Measurements from ENCODE around the gene ADGRV1. TPM values are rescaled to one million over a fixed set of nuclear protein-coding genes. Genes with fewer than 3 reads are reported as not detected.
A peak's percentile ranks its signal among the peaks of the same experiment; 100 is the strongest.
"Not testable (repeated sequence)": the region's sequence is repeated elsewhere in the genome, so short reads cannot be mapped to it uniquely, and the experiment has no call there.

The ADGRV1 gene
- total RNA-seq, 1 donor from 2014 or later: not detected

- H3K27ac ChIP-seq (replicated peaks): no peak overlapping the region
- TF ChIP-seq CTCF (IDR thresholded peaks at IDR 0.05; ENCODE audit: borderline replicate concordance): no peak
- H3K4me3 ChIP-seq: no peak overlapping the region
- intact Hi-C loops (cut with micrococcal nuclease): no loop called here
- no peaks in the 10 kb centered on the region for H3K9me3 ChIP-seq (replicated peaks)
- H3K36me3 ChIP-seq: no peaks in the 10 kb centered on the region
- peaks cover 8% of the 10 kb centered on the region for H3K4me1 ChIP-seq
- no peaks in the 10 kb centered on the region for H3K27me3 ChIP-seq (ENCODE audit: low read depth)
- no peak for DNase-seq
Measured at GRCh38 chr5:90921418-90921973, 362.9 kb downstream of the ADGRV1 start.

GRCh38 chr5:90924222-90924621 lies 365.6 kb downstream of the ADGRV1 start:
- H3K27ac ChIP-seq (replicated peaks); H3K4me3 ChIP-seq; DNase-seq; H3K27me3 ChIP-seq (ENCODE audit: low read depth); intact Hi-C loops (cut with micrococcal nuclease); H3K36me3 ChIP-seq; H3K9me3 ChIP-seq (replicated peaks); H3K4me1 ChIP-seq: not testable (repeated sequence)

GRCh38 chr5:90929013-90929839 lies 370.6 kb downstream of the ADGRV1 start:
- H3K27me3 ChIP-seq (ENCODE audit: low read depth); intact Hi-C loops (cut with micrococcal nuclease); H3K4me3 ChIP-seq; H3K4me1 ChIP-seq; DNase-seq; H3K9me3 ChIP-seq (replicated peaks); H3K36me3 ChIP-seq; H3K27ac ChIP-seq (replicated peaks): not testable (repeated sequence)

GRCh38 chr5:90930062-90930461 lies 371.5 kb downstream of the ADGRV1 start:
- no peak for DNase-seq
- no peak overlapping the region for H3K27ac ChIP-seq (replicated peaks)
- H3K4me1 ChIP-seq: peaks cover 10% of the 10 kb centered on the region
- no peaks in the 10 kb centered on the region for H3K36me3 ChIP-seq
- no peaks in the 10 kb centered on the region for H3K27me3 ChIP-seq (ENCODE audit: low read depth)
- H3K9me3 ChIP-seq (replicated peaks): peaks cover 5% of the 10 kb centered on the region
- no peak overlapping the region for H3K4me3 ChIP-seq
- no peak for TF ChIP-seq CTCF (IDR thresholded peaks at IDR 0.05; ENCODE audit: borderline replicate concordance)
- intact Hi-C loops (cut with micrococcal nuclease): loop anchor here (10.0 kb wide), 3 partner anchors 165 to 485 kb away; partner anchors contain the start of gene ARRDC3

GRCh38 chr5:90930756-90931431 lies 372.3 kb downstream of the ADGRV1 start:
- H3K4me3 ChIP-seq: no peak overlapping the region
- peaks cover 10% of the 10 kb centered on the region for H3K4me1 ChIP-seq
- no peaks in the 10 kb centered on the region for H3K27me3 ChIP-seq (ENCODE audit: low read depth)
- no peak for TF ChIP-seq CTCF (IDR thresholded peaks at IDR 0.05; ENCODE audit: borderline replicate concordance)
- no peak for DNase-seq
- H3K27ac ChIP-seq (replicated peaks): no peak overlapping the region
- H3K36me3 ChIP-seq: no peaks in the 10 kb centered on the region
- intact Hi-C loops (cut with micrococcal nuclease): loop anchor here (10.0 kb wide), 3 partner anchors 164 to 484 kb away; partner anchors contain the start of gene ARRDC3
- H3K9me3 ChIP-seq (replicated peaks): peaks cover 5% of the 10 kb centered on the region

- Histone ChIP-seq H3K4me1 (peaks cover 10% of the 10 kb centered on the region), H3K27ac (replicated peaks) (no peak overlapping the region), H3K27me3 (ENCODE audit: low read depth) (no peaks in the 10 kb centered on the region), H3K4me3 (no peak overlapping the region), H3K36me3 (no peaks in the 10 kb centered on the region), H3K9me3 (replicated peaks) (peaks cover 5% of the 10 kb centered on the region)
- no peak for DNase-seq
- peak; percentile 85 for TF ChIP-seq CTCF (IDR thresholded peaks at IDR 0.05; ENCODE audit: borderline replicate concordance)
- intact Hi-C loops (cut with micrococcal nuclease): loop anchor here (10.0 kb wide), 3 partner anchors 163 to 483 kb away; partner anchors contain the start of gene ARRDC3
Measured at GRCh38 chr5:90932052-90932699, 373.6 kb downstream of the ADGRV1 start.

All from left ventricle myocardium inferior (tissue), 1 donor.